Panc1 (cell line): ENCODE measurements around the gene CES2. TPM values are rescaled to one million over a fixed set of nuclear protein-coding genes. Genes with fewer than 3 reads are reported as not detected.

Experiments used
- ATAC-seq: fragments of 200-7000 bp; cut with Tn5 transposase; 2 replicates; pipeline ENCODE4 v1.9.1; 2020; ENCODE audit warnings: mild to moderate bottlenecking, moderate library complexity
- BruUV-seq: library from RNA; stranded (reverse); fragments of 400-500 nt; replicated peaks from 2 replicates; lab custom pipeline; 2021; lab: Mats Ljungman, UMichigan
- CTCF ChIA-PET: fragments of 300-600 bp; sonication (Branson Sonifier 250); formaldehyde crosslinking; loops from one replicate; lab custom pipeline; 2022; ENCODE audit warnings: antibody characterized with exemption; lab: Charles Lee
- POLR2A ChIA-PET: fragments of 300-600 bp; sonication (Branson Sonifier 250); formaldehyde crosslinking; loops from one replicate; lab custom pipeline; 2022; ENCODE audit warnings: antibody characterized with exemption; lab: Charles Lee
- DNase-seq: peaks from one replicate; pipeline ENCODE4 v3.0.0-alpha.2; 2010; ENCODE audit warnings: low read depth, low spot score
- H3K27ac ChIP-seq: 2 replicates; pipeline ENCODE4 v1.5.1; 2011; ENCODE audit warnings: mild to moderate bottlenecking, low read length, inconsistent platforms
- H3K27me3 ChIP-seq: fragments of 200-500 bp; sonication (Bioruptor generic); 2 replicates; pipeline ENCODE4 v1.6.0; 2014; ENCODE audit warnings: low read length, inconsistent platforms; ENCODE audit not compliant: control insufficient read depth, insufficient read depth
- H3K36me3 ChIP-seq: fragments of 200-500 bp; sonication (Bioruptor generic); 2 replicates; pipeline ENCODE4 v1.5.1; 2014; ENCODE audit warnings: inconsistent platforms, mild to moderate bottlenecking, low read length, moderate library complexity; ENCODE audit not compliant: control insufficient read depth, insufficient read depth
- H3K4me1 ChIP-seq: 2 replicates; pipeline ENCODE4 v1.5.1; 2011; ENCODE audit warnings: inconsistent platforms, mild to moderate bottlenecking, low read length, moderate library complexity; ENCODE audit not compliant: control insufficient read depth, insufficient read depth
- H3K4me3 ChIP-seq, 2 experiments: 2 replicates each; pipeline ENCODE4 v1.5.1; 2011 to 2012; ENCODE audit warnings: low read depth in 2 of 2, low read length in 2 of 2, mild to moderate bottlenecking in 2 of 2, inconsistent platforms in 1 of 2, moderate library complexity in 1 of 2
- H3K9me3 ChIP-seq: fragments of 200-500 bp; sonication (Bioruptor generic); 2 replicates; pipeline ENCODE4 v1.5.1; 2014; ENCODE audit warnings: low read depth, mild to moderate bottlenecking, inconsistent platforms, low read length, moderate library complexity; ENCODE audit not compliant: control insufficient read depth, insufficient read depth
- CTCF ChIP-seq: fragments of 450-650 bp; IDR thresholded peaks from 2 replicates; pipeline ENCODE4 v1.5.1; 2017; ENCODE audit warnings: mild to moderate bottlenecking
- POLR2AphosphoS5 ChIP-seq: IDR thresholded peaks from 2 replicates; pipeline ENCODE4 v1.6.1; 2012; ENCODE audit warnings: mild to moderate bottlenecking, low read depth, low read length, moderate library complexity
- REST ChIP-seq, 2 experiments: IDR thresholded peaks; 2 replicates each; pipeline ENCODE4 v1.6.1; 2011 to 2012; ENCODE audit warnings: low read depth in 2 of 2, control low read depth in 1 of 2, low read length in 1 of 2, mild to moderate bottlenecking in 1 of 2, moderate library complexity in 1 of 2; ENCODE audit not compliant: insufficient read depth in 1 of 2
- SIN3A ChIP-seq: IDR thresholded peaks from 2 replicates; pipeline ENCODE4 v1.6.1; 2012; ENCODE audit warnings: low read depth, mild to moderate bottlenecking, low read length, moderate library complexity, borderline replicate concordance; ENCODE audit not compliant: insufficient read depth
- TCF7L2 ChIP-seq: IDR thresholded peaks from 2 replicates; pipeline ENCODE4 v1.6.1; 2011; ENCODE audit warnings: mild to moderate bottlenecking, low read depth, low read length, inconsistent platforms
- in situ Hi-C: cut with HindIII; loops from 2 replicates; pipeline ENCODE4 v1.10.0; 2016; ENCODE audit warnings: low sequenced_read_pairs, low pct_unique_long_range_greater_than_20kb
- intact Hi-C: fragments of 100-400 bp; cut with micrococcal nuclease; formaldehyde crosslinking; loops from one replicate; pipeline ENCODE4 v1.10.0; 2022; ENCODE audit not compliant: unreplicated experiment
- total RNA-seq: library from RNA; stranded (reverse); gene quantifications from one replicate; pipeline ENCODE4 v1.2.1, GENCODE V29; 2021; ENCODE audit not compliant: unreplicated experiment

CES2 gene
- total RNA-seq, 1 experiment from 2014 or later, result 26.3 TPM

GRCh38 chr16:66942981-66943380 lies 7.7 kb downstream of the CES2 start:
- Histone ChIP-seq H3K36me3 (no peaks in the 10 kb centered on the region), H3K27me3 (no peaks in the 10 kb centered on the region), H3K4me1 (no peaks in the 10 kb centered on the region), H3K4me3 (no peak overlapping the region), H3K9me3 (no peaks in the 10 kb centered on the region), H3K27ac (no peak overlapping the region)
- DNase-seq, result no peak
- BruUV-seq, result no TSS peak
- in situ Hi-C loops, result no loop called here
- ATAC-seq, result no peak
- TF ChIP-seq POLR2AphosphoS5, result no peak
- TF ChIP-seq REST (IDR thresholded peaks at IDR 0.05; ENCODE audit: insufficient read depth in 1 of 2, low read depth in 2 of 2, low read length in 1 of 2), result no peak
- no peak for TF ChIP-seq TCF7L2
- no peak for TF ChIP-seq SIN3A
- no peak for TF ChIP-seq CTCF
- ChIA-PET POLR2A (no interaction called here), CTCF (interaction anchor here (0.6 kb wide), 1 partner anchor 84 kb away, joined by 3 read pairs; no protein-coding TSS in a partner anchor)
- intact Hi-C loops, result no loop called here

GRCh38 chr16:66943426-66944053 lies 8.2 kb downstream of the CES2 start:
- TF ChIP-seq POLR2AphosphoS5 (no peak), SIN3A (no peak), TCF7L2 (no peak), REST (IDR thresholded peaks at IDR 0.05; ENCODE audit: insufficient read depth in 1 of 2, low read depth in 2 of 2, low read length in 1 of 2) (no peak), CTCF (no peak)
- ATAC-seq, result no peak

More at GRCh38 chr16:66943426-66944053, 8.2 kb downstream of the CES2 start:
- Histone ChIP-seq H3K36me3 (no peaks in the 10 kb centered on the region), H3K4me3 (no peak overlapping the region), H3K27ac (no peak overlapping the region), H3K27me3 (no peaks in the 10 kb centered on the region), H3K4me1 (no peaks in the 10 kb centered on the region), H3K9me3 (no peaks in the 10 kb centered on the region)
- intact Hi-C loops, result no loop called here
- DNase-seq, result no peak
- in situ Hi-C loops, result no loop called here
- ChIA-PET POLR2A (no interaction called here), CTCF (interaction anchor here (0.6 kb wide), 1 partner anchor 83 kb away, joined by 3 read pairs; no protein-coding TSS in a partner anchor)
- no TSS peak for BruUV-seq
